A673 (cell line): ENCODE results near the gene HSH2D.

Experiments
- EZH2 ChIP-seq: fragments of 200-600 bp; sonication (generic); IDR thresholded peaks from 2 replicates; pipeline ENCODE4 v1.6.1; 2017; ENCODE audit warnings: borderline replicate concordance, low read depth, mild to moderate bottlenecking, mixed read lengths, antibody characterized with exemption, low read length; ENCODE audit not compliant: poor library complexity, severe bottlenecking
- TF ChIP-seq, protein P1 (sequence below): fragments of 300-800, 200-600 bp; sonication (generic); conservative IDR thresholded peaks from 2 replicates; pipeline ENCODE4 v1.5.1; 2017; ENCODE audit warnings: low read depth, mild to moderate bottlenecking, antibody characterized with exemption, low read length, moderate library complexity, mixed read lengths

DNA sequence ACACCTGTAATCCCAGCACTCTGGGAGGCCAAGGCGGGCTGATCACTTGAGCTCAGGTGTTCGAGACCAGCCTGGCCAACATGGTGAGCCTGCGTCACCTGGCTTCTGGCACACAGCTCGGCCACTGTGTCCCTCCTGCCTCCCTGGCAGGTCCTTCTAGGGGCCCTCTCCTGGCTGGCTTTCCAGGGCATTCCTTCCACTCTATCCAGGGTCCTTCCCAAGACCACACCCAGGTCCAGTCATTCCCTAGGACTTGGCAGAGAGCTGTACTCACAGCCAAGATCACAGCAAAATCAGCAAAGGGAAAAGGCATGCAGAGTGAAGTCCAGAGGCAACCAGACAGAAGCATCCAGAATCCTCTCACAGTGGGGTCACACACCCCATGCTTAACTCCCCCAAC lies 9.7 kb upstream of the HSH2D start:
- TF ChIP-seq, protein P1, sequence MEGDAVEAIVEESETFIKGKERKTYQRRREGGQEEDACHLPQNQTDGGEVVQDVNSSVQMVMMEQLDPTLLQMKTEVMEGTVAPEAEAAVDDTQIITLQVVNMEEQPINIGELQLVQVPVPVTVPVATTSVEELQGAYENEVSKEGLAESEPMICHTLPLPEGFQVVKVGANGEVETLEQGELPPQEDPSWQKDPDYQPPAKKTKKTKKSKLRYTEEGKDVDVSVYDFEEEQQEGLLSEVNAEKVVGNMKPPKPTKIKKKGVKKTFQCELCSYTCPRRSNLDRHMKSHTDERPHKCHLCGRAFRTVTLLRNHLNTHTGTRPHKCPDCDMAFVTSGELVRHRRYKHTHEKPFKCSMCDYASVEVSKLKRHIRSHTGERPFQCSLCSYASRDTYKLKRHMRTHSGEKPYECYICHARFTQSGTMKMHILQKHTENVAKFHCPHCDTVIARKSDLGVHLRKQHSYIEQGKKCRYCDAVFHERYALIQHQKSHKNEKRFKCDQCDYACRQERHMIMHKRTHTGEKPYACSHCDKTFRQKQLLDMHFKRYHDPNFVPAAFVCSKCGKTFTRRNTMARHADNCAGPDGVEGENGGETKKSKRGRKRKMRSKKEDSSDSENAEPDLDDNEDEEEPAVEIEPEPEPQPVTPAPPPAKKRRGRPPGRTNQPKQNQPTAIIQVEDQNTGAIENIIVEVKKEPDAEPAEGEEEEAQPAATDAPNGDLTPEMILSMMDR, result no peak
- no peak for TF ChIP-seq EZH2
